Chondrocyte (in vitro differentiated cells): ENCODE measurements around the gene POMP. TPM values are rescaled to one million over a fixed set of nuclear protein-coding genes. Genes with fewer than 3 reads are reported as not detected.

Source experiments
- DNase-seq: peaks from one replicate; pipeline ENCODE4 v3.0.0; 2021; ENCODE audit warnings: mixed read lengths, low spot score
- H3K27ac Mint-ChIP-seq: one replicate; pipeline ENCODE4 v1.8.0; 2021; ENCODE audit warnings: mild to moderate bottlenecking, moderate library complexity, mixed read lengths; ENCODE audit not compliant: unreplicated experiment
- H3K27me3 Mint-ChIP-seq: 2 replicates; pipeline ENCODE4 v1.8.0; 2021; ENCODE audit warnings: low read depth, mixed read lengths
- H3K36me3 Mint-ChIP-seq: 2 replicates; pipeline ENCODE4 v1.8.0; 2021; ENCODE audit warnings: low read depth, mixed read lengths
- H3K4me1 Mint-ChIP-seq: 2 replicates; pipeline ENCODE4 v1.8.0; 2021; ENCODE audit warnings: low read depth, mild to moderate bottlenecking, mixed read lengths
- H3K4me3 Mint-ChIP-seq: one replicate; pipeline ENCODE4 v1.8.0; 2021; ENCODE audit warnings: mild to moderate bottlenecking, moderate library complexity, mixed read lengths; ENCODE audit not compliant: unreplicated experiment
- H3K9me3 Mint-ChIP-seq: 2 replicates; pipeline ENCODE4 v1.8.0; 2021; ENCODE audit warnings: low read depth, mixed read lengths
- total RNA-seq: library from RNA; stranded (reverse); gene quantifications from 3 replicates; pipeline ENCODE4 v1.2.1, GENCODE V29; 2021
- TF ChIP-seq, protein P1 (sequence below): fragments of 200-600 bp; sonication (generic); IDR thresholded peaks from 2 replicates; pipeline ENCODE4 v1.5.0; 2021; ENCODE audit warnings: antibody characterized with exemption, mild to moderate bottlenecking, moderate library complexity

The POMP gene
- total RNA-seq, 1 donor from 2014 or later, result 85.5 TPM

DNA sequence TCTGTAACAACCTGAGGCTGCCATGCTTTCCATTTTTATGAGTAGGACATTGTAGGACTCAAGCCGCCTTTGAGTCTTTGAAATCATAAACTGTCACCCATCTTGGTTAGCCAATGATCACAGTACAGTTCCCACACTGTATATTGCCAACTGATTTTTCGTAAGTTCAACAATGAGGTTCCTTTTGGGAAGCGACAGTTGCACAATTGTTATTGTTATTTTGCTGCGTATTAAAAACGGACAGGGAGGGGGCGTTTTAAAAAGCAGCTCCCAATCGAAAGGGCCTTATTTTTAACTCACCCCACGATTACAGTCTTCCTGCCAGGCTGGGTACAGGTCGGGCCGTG is 59.2 kb downstream of the POMP start:
- no peaks in the 10 kb centered on the region for H3K36me3 Mint-ChIP-seq
- TF ChIP-seq, protein P1, sequence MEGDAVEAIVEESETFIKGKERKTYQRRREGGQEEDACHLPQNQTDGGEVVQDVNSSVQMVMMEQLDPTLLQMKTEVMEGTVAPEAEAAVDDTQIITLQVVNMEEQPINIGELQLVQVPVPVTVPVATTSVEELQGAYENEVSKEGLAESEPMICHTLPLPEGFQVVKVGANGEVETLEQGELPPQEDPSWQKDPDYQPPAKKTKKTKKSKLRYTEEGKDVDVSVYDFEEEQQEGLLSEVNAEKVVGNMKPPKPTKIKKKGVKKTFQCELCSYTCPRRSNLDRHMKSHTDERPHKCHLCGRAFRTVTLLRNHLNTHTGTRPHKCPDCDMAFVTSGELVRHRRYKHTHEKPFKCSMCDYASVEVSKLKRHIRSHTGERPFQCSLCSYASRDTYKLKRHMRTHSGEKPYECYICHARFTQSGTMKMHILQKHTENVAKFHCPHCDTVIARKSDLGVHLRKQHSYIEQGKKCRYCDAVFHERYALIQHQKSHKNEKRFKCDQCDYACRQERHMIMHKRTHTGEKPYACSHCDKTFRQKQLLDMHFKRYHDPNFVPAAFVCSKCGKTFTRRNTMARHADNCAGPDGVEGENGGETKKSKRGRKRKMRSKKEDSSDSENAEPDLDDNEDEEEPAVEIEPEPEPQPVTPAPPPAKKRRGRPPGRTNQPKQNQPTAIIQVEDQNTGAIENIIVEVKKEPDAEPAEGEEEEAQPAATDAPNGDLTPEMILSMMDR, result no peak
- DNase-seq, result no peak
- H3K9me3 Mint-ChIP-seq, result no peaks in the 10 kb centered on the region
- peak overlapping the region; percentile 88 for H3K4me3 Mint-ChIP-seq
- peaks cover 44% of the 10 kb centered on the region for H3K4me1 Mint-ChIP-seq
- peak overlapping the region; percentile 99 for H3K27ac Mint-ChIP-seq
- no peaks in the 10 kb centered on the region for H3K27me3 Mint-ChIP-seq

DNA sequence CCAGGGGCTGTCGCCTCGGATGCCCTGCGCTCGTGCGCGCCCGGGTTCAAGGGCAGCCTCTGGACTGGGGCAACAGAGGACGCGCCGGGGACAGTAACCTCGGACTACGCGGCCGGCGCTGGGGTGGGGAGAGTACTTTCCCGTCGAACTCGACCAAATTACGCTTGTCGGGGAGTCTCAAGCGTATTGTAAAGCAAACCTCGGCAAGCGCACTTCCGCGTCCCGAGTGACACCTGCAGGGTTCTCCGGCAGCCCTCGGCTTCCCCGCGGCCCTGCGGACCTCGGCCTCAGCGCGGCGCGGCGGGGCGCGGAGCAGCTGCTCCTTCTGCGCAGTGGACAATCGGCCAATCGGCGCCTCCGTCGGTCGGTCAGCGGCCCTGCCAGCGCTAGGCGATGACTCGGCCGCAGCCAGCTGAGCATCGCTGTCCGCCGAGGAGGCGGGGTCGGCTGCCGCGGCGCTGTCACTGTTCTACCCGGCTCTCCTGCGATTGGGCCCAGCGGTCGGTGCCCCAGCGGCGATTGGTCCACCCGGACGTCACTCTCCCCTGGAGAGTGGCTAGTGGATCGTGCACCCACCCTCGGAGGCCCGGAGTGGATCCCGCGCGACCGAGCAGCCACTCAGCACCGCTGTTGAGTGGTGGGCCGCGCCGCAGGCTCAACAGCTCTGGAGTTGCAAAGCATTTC is 59.8 kb downstream of the POMP start, which contains the start of gene SLC46A3:
Gene SLC46A3, minus strand, starts transcription at position 428 of the 684 bp plus-strand sequence. CDS start 972 bp downstream, outside the sequence.
- Mint-ChIP-seq H3K27me3 (no peaks in the 10 kb centered on the region), H3K4me1 (peaks cover 44% of the 10 kb centered on the region)
- TF ChIP-seq, protein P1, result peak; percentile 49

DNA sequence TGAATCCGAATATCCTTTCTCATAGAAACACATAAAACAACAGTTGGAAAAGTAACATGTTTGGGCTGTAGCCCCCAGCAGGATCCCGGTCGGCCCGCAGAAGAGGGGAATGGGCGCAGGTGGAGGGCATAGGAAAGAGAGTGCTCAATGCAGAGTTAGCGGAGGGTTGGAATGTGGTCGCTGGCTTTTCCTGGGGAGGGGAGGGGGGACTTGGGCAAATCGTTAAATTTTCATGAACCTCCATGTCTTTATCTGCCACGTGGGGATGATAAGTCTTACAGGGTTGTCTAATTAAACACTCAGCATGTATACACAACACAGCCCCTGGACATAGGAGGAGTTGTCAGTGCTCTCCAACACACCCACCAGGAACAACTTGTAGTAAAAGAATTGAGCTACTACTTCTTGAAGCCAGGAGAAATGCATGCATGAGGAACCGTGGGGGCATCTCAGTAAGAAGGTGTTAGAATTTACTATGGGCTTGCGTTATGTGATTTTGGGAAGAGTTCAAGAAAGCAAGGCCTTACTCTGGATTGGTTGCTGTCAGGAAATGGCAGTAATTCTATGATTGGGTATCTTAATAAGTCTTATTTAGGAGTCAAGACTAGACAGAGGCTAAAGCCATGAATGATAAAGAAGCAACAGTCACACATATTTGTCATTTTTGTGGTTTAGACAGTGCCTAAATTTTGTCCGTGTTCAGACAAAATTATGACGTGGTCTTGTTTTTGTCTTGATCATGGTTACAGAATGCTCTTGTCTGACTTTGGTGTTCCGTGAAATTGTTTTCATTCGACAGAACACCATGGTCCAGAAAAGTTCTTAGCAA is 60.5 kb downstream of the POMP start:
- Mint-ChIP-seq H3K27ac (peak overlapping the region; percentile 99), H3K4me3 (peak overlapping the region; percentile 88), H3K27me3 (no peaks in the 10 kb centered on the region), H3K9me3 (no peaks in the 10 kb centered on the region), H3K4me1 (peaks cover 44% of the 10 kb centered on the region), H3K36me3 (no peaks in the 10 kb centered on the region)
- TF ChIP-seq, protein P1, result no peak
- no peak for DNase-seq

More for the DNA sequence above, 59.8 kb downstream of the POMP start, which contains the start of gene SLC46A3:
- peak within 1 kb of the TSS; percentile 99 for H3K27ac Mint-ChIP-seq
- H3K4me3 Mint-ChIP-seq, result peak within 1 kb of the TSS; percentile 88
- no peaks in the 10 kb centered on the region for H3K9me3 Mint-ChIP-seq
- peak; percentile 100 for DNase-seq
- no peaks in the 10 kb centered on the region for H3K36me3 Mint-ChIP-seq

DNA sequence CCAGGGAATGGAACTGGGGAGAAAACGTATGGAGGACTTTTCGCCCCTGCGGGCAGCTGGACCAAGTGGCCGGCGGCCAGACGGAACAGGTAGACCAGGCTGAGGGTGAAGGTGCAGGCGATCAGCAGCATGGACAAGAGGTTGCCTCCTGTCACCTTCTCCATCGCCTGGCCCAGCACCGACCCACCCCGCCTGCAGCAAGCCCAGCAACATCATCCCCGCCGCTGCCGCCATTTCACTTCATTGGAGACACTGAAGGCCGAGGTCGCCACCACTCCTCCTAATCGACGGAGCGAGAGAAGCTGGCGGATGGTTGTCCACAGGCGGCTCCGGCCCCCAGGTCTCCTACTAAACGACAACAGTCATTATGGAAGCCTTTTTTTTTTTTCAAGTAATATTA is 64.9 kb downstream of the POMP start:
- no peaks in the 10 kb centered on the region for H3K9me3 Mint-ChIP-seq
- H3K4me1 Mint-ChIP-seq, result peaks cover 21% of the 10 kb centered on the region
- H3K4me3 Mint-ChIP-seq, result no peak overlapping the region
- H3K27ac Mint-ChIP-seq, result no peak overlapping the region
- TF ChIP-seq, protein P1, result no peak
- no peaks in the 10 kb centered on the region for H3K27me3 Mint-ChIP-seq
- no peaks in the 10 kb centered on the region for H3K36me3 Mint-ChIP-seq
- DNase-seq, result no peak

DNA sequence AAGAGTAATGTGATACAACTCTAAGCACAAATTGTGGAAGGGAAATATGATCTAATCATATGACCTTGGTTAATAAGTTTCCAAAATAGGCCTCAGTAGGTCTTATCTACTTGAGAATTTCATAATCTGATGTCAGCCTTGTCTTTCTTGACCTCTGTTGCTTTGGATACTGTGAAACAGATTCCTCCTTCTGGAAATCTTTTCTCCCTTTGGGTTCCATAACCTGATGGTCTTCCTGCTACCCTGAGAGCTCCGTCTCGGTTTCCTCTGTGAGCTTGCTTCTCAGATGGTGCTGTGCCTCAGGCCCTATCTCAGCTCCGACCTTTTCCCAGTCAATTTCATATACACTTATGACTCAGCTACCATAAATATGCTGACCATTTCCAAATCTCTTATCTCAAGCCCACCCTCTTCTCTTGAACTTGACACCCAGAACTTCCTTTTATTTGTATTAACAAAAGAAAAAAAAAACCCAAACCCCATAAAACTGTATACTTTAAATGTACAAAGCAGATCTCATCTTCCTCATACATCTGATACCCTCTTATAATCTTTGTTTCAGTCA is 66.2 kb downstream of the POMP start:
- H3K4me3 Mint-ChIP-seq, result no peak overlapping the region
- TF ChIP-seq, protein P1, result no peak

More for the DNA sequence above, 66.2 kb downstream of the POMP start:
- no peaks in the 10 kb centered on the region for H3K27me3 Mint-ChIP-seq
- peaks cover 8% of the 10 kb centered on the region for H3K4me1 Mint-ChIP-seq
- H3K27ac Mint-ChIP-seq, result no peak overlapping the region
- DNase-seq, result no peak
- no peaks in the 10 kb centered on the region for H3K36me3 Mint-ChIP-seq
- no peaks in the 10 kb centered on the region for H3K9me3 Mint-ChIP-seq
